SK-N-SH treated with all-trans-retinoic acid at 6 μM for 48 hours (cell line): ENCODE results near the gene CPT2.
"Not testable (repeated sequence)": the region's sequence is repeated elsewhere in the genome, so short reads cannot be mapped to it uniquely, and the experiment has no call there.

ENCODE experiments used
- ATAC-seq: fragments of 200-7000 bp; cut with Tn5 transposase; 3 replicates; pipeline ENCODE4 v1.9.1; 2020; ENCODE audit warnings: mild to moderate bottlenecking, moderate library complexity
- ARNTL ChIP-seq: fragments of 450-650 bp; formaldehyde crosslinking; IDR thresholded peaks from 2 replicates; pipeline ENCODE4 v1.5.0; 2020; ENCODE audit warnings: low read depth, mild to moderate bottlenecking, moderate library complexity, borderline replicate concordance
- BACH2 ChIP-seq: fragments of 250-450 bp; sonication (Bioruptor Pico); IDR thresholded peaks from 2 replicates; pipeline ENCODE4 v1.9.0; 2021; ENCODE audit warnings: mild to moderate bottlenecking, borderline replicate concordance
- CSDC2 ChIP-seq: fragments of 250-450 bp; sonication (Bioruptor Pico); IDR thresholded peaks from 2 replicates; pipeline ENCODE4 v1.5.0; 2020; ENCODE audit warnings: mild to moderate bottlenecking, moderate library complexity
- ESRRG ChIP-seq: fragments of 250-450 bp; sonication (Bioruptor Pico); IDR thresholded peaks from 2 replicates; pipeline ENCODE4 v1.6.1; 2021; ENCODE audit warnings: mild to moderate bottlenecking
- GLIS3 ChIP-seq: fragments of 250-450 bp; sonication (Bioruptor Pico); IDR thresholded peaks from 2 replicates; pipeline ENCODE4 v1.5.0; 2020; ENCODE audit warnings: mild to moderate bottlenecking, moderate library complexity
- ISL1 ChIP-seq: fragments of 250-450 bp; sonication (Bioruptor Pico); IDR thresholded peaks from 2 replicates; pipeline ENCODE4 v2.1.2; 2022; ENCODE audit warnings: mild to moderate bottlenecking, moderate library complexity
- OSR1 ChIP-seq: fragments of 250-450 bp; sonication (Bioruptor Pico); IDR thresholded peaks from 2 replicates; pipeline ENCODE4 v1.8.0; 2022; ENCODE audit warnings: moderate library complexity, mild to moderate bottlenecking, inconsistent platforms
- PPARA ChIP-seq: fragments of 250-450 bp; sonication (Bioruptor Pico); IDR thresholded peaks from 2 replicates; pipeline ENCODE4 v1.5.0; 2020; ENCODE audit warnings: mild to moderate bottlenecking, borderline replicate concordance
- RARB ChIP-seq: fragments of 250-450 bp; sonication (Bioruptor Pico); IDR thresholded peaks from 2 replicates; pipeline ENCODE4 v1.8.0; 2021; ENCODE audit warnings: mild to moderate bottlenecking, moderate library complexity
- TCF4 ChIP-seq: fragments of 250-450 bp; sonication (Bioruptor Pico); IDR thresholded peaks from 2 replicates; pipeline ENCODE4 v1.8.0; 2021; ENCODE audit warnings: mild to moderate bottlenecking, moderate library complexity, borderline replicate concordance
- TOX ChIP-seq: fragments of 250-450 bp; sonication (Bioruptor Pico); IDR thresholded peaks from 2 replicates; pipeline ENCODE4 v1.8.0; 2021; ENCODE audit warnings: mild to moderate bottlenecking, moderate library complexity, borderline replicate concordance
- ZC3H10 ChIP-seq: fragments of 250-450 bp; sonication (Bioruptor Pico); IDR thresholded peaks from 2 replicates; pipeline ENCODE4 v1.5.1; 2021; ENCODE audit warnings: mild to moderate bottlenecking, moderate library complexity
- ZNF565 ChIP-seq: fragments of 450-650 bp; formaldehyde crosslinking; conservative IDR thresholded peaks from 2 replicates; pipeline ENCODE4 v1.5.0; 2020; ENCODE audit warnings: low read depth, mild to moderate bottlenecking, moderate library complexity
- ZNF70 ChIP-seq: fragments of 450-650 bp; formaldehyde crosslinking; IDR thresholded peaks from 2 replicates; pipeline ENCODE4 v1.5.0; 2020; ENCODE audit warnings: mild to moderate bottlenecking, moderate library complexity
- ZNF8 ChIP-seq: fragments of 450-650 bp; formaldehyde crosslinking; IDR thresholded peaks from 2 replicates; pipeline ENCODE4 v1.5.0; 2020; ENCODE audit warnings: mild to moderate bottlenecking, moderate library complexity
- TF ChIP-seq, protein P1 (sequence below): fragments of 250-450 bp; sonication (Bioruptor Pico); IDR thresholded peaks from 2 replicates; pipeline ENCODE4 v1.8.0; 2020; ENCODE audit warnings: mild to moderate bottlenecking, moderate library complexity, borderline replicate concordance
- TF ChIP-seq, protein P2 (sequence below): fragments of 250-450 bp; sonication (Bioruptor Pico); IDR thresholded peaks from 2 replicates; pipeline ENCODE4 v1.5.0; 2020; ENCODE audit warnings: mild to moderate bottlenecking, moderate library complexity
- TF ChIP-seq, protein P3 (sequence below): fragments of 250-450 bp; sonication (Bioruptor Pico); IDR thresholded peaks from 2 replicates; pipeline ENCODE4 v1.5.1; 2020; ENCODE audit warnings: low read depth, mild to moderate bottlenecking, moderate library complexity

CPT2 gene

DNA sequence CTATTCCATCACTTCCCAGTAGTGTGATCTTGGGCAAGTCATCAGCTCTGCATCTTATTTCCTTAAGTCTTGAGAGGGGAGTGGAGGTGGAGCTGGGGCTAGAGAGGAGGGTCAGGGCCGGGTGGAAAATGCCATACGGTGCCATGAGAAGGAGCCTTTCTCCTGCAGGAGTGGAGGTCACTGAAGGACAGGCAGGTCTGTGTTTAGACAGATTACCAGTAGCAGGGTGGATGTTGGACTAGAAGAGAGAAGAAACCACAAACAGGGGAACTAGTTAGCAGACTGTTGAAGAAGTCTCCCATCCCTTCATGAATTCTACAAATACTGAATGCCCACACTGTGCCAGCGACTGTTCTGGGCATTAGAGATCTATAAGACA lies 13.9 kb upstream of the CPT2 start:
- ATAC-seq, result no peak
- TF ChIP-seq, protein P1, sequence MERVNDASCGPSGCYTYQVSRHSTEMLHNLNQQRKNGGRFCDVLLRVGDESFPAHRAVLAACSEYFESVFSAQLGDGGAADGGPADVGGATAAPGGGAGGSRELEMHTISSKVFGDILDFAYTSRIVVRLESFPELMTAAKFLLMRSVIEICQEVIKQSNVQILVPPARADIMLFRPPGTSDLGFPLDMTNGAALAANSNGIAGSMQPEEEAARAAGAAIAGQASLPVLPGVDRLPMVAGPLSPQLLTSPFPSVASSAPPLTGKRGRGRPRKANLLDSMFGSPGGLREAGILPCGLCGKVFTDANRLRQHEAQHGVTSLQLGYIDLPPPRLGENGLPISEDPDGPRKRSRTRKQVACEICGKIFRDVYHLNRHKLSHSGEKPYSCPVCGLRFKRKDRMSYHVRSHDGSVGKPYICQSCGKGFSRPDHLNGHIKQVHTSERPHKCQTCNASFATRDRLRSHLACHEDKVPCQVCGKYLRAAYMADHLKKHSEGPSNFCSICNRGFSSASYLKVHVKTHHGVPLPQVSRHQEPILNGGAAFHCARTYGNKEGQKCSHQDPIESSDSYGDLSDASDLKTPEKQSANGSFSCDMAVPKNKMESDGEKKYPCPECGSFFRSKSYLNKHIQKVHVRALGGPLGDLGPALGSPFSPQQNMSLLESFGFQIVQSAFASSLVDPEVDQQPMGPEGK, result no peak
- TF ChIP-seq TOX (CRISPR knock-in tag), result no peak
- no peak for TF ChIP-seq ZNF8 (CRISPR knock-in tag)
- TF ChIP-seq ZNF565 (CRISPR knock-in tag), result no peak
- no peak for TF ChIP-seq ZC3H10 (CRISPR knock-in tag)
- TF ChIP-seq RARB, result no peak
- TF ChIP-seq ESRRG, result no peak
- no peak for TF ChIP-seq OSR1 (CRISPR knock-in tag)
- TF ChIP-seq, protein P2, sequence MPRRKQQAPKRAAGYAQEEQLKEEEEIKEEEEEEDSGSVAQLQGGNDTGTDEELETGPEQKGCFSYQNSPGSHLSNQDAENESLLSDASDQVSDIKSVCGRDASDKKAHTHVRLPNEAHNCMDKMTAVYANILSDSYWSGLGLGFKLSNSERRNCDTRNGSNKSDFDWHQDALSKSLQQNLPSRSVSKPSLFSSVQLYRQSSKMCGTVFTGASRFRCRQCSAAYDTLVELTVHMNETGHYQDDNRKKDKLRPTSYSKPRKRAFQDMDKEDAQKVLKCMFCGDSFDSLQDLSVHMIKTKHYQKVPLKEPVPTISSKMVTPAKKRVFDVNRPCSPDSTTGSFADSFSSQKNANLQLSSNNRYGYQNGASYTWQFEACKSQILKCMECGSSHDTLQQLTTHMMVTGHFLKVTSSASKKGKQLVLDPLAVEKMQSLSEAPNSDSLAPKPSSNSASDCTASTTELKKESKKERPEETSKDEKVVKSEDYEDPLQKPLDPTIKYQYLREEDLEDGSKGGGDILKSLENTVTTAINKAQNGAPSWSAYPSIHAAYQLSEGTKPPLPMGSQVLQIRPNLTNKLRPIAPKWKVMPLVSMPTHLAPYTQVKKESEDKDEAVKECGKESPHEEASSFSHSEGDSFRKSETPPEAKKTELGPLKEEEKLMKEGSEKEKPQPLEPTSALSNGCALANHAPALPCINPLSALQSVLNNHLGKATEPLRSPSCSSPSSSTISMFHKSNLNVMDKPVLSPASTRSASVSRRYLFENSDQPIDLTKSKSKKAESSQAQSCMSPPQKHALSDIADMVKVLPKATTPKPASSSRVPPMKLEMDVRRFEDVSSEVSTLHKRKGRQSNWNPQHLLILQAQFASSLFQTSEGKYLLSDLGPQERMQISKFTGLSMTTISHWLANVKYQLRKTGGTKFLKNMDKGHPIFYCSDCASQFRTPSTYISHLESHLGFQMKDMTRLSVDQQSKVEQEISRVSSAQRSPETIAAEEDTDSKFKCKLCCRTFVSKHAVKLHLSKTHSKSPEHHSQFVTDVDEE (CRISPR knock-in tag), result no peak
- TF ChIP-seq TCF4, result no peak
- no peak for TF ChIP-seq CSDC2 (CRISPR knock-in tag)
- TF ChIP-seq, all 23 proteins: peak for 0

DNA sequence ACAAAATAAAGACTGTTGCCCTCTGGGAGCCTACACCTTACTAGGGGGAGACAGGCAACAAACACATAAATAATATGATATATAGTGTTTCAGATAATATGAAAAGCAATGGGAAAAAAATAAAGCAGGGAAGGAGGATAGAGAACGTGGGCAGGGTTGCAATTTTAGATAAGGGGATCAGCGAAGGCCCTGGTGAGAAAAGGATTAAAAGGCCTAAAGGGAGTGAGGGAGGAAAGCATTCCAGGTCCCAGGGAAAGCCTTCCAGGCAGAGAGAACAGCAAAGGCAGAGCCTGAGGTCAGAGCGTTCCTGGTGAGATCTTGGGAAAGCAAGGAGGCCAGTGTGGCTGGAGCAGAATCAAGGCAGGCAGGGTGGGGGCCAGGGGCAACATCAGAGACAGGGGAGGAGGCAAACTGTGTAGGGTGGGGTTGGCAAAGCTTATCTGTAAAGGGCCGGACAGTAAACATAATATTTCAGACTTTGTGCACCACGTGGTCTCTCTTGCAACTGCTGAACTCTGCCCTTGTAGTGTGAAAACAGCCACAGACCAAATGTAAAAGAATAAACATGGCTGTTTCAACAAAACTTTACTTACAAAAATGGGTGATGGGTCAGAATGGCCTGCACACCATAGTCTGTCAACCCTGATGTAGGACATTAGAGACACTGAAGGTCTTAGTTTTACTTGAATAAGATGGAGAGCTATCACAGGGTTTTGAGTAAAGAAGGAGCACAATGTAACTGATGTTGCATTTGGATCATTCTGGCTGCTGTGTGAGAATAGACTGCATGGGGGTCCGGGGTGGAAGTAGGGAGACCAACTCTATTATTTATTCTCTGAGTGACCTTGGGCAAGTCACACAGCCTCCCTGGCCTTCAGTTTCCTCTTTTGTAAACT lies 13.3 kb upstream of the CPT2 start:
- ATAC-seq, result no peak
- TF ChIP-seq, protein P3, sequence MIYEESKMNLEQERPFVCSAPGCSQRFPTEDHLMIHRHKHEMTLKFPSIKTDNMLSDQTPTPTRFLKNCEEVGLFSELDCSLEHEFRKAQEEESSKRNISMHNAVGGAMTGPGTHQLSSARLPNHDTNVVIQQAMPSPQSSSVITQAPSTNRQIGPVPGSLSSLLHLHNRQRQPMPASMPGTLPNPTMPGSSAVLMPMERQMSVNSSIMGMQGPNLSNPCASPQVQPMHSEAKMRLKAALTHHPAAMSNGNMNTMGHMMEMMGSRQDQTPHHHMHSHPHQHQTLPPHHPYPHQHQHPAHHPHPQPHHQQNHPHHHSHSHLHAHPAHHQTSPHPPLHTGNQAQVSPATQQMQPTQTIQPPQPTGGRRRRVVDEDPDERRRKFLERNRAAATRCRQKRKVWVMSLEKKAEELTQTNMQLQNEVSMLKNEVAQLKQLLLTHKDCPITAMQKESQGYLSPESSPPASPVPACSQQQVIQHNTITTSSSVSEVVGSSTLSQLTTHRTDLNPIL (CRISPR knock-in tag), result no peak
- TF ChIP-seq RARB (no peak), ZNF70 (CRISPR knock-in tag) (no peak), TCF4 (no peak), ARNTL (CRISPR knock-in tag) (no peak)

DNA sequence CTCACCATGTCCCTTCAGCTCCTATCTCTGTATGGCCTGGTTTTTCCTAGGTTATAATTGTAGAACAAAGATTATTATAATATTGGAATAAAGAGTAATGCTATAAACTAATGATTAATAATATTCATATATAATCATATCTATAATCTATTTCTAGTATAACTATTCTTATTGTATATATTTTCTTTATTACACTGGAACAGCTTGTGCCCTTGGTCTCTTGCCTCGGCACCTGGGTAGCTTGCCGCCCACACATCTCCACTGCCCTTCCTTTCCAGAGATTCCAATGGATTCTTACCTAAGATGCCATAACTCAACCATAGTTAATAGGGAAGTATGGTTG lies 10.7 kb upstream of the CPT2 start:
- ATAC-seq, result not testable (repeated sequence)

DNA sequence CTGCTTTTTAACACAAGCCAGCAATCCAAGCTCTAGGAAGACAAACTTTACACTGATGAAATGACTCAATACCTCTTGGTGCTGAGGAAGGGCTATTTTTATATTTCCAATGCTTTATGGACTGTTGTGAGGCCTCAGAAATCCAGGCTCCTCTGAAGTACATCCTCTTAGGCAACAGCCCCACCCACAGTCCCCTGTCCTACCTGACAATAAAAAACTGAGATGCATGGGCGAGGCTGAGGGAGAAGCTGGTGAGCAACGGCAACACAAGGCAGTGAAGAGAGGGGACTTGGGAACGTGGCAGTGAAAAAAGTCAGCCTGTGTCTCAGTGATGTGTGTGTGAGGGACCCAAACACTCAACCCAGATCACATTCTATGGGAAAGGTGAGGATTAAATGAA lies 10.1 kb upstream of the CPT2 start:
- TF ChIP-seq ISL1 (CRISPR knock-in tag), result no peak
- no peak for ATAC-seq

DNA sequence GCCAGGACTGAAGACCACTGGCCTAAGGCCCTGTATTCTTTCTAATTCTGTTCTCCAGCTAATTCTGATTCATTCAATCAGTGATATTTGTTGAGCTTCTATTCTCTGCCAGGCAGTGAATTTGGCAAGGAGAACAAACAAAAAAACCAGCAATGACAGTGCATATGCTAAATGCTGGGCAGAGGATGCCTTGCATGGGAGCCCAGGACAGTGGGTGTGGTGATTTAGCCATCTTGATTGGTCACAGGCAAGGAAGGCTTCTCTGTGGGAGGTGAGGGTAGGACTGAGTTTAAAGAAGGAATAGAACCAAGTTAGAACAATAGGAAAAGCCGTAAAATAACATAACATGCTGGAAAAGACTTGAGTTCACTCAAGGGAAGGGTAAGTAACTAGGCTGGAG lies 9.2 kb upstream of the CPT2 start:
- no peak for ATAC-seq
- TF ChIP-seq BACH2 (CRISPR knock-in tag) (no peak), ZC3H10 (CRISPR knock-in tag) (no peak), PPARA (CRISPR knock-in tag) (no peak), TCF4 (no peak), ZNF565 (CRISPR knock-in tag) (no peak), GLIS3 (CRISPR knock-in tag) (no peak)
- TF ChIP-seq, protein P2 (CRISPR knock-in tag), result no peak
- TF ChIP-seq, all 23 proteins: peak for 0
